Kidney epithelial cell (primary cell): ENCODE results near the gene WNT1. TPM values are rescaled to one million over a fixed set of nuclear protein-coding genes. Genes with fewer than 3 reads are reported as not detected.

ENCODE experiments used
- DNase-seq: peaks from one replicate; pipeline ENCODE4 v3.0.0-alpha.2; 2010; ENCODE audit warnings: low read depth
- H3K27me3 ChIP-seq: 2 replicates; pipeline ENCODE4 v1.6.0; 2011; ENCODE audit warnings: low read length; ENCODE audit not compliant: control insufficient read depth, insufficient read depth
- H3K36me3 ChIP-seq: 2 replicates; pipeline ENCODE4 v1.5.1; 2011; ENCODE audit warnings: low read length; ENCODE audit not compliant: control insufficient read depth, insufficient read depth
- H3K4me3 ChIP-seq: 2 replicates; pipeline ENCODE4 v1.5.1; 2011; ENCODE audit warnings: low read depth, mild to moderate bottlenecking, control low read depth, low read length
- total RNA-seq: library from RNA; depleted of rRNA; stranded (reverse); fragments of >200 nt; gene quantifications from 2 replicates; pipeline ENCODE4 v1.2.3, GENCODE V29; 2015
- TF ChIP-seq, protein P1 (sequence below): IDR thresholded peaks from 2 replicates; pipeline ENCODE4 v1.5.1; 2011; ENCODE audit warnings: mild to moderate bottlenecking, moderate library complexity, low read length, control low read depth, inconsistent platforms; ENCODE audit not compliant: insufficient read depth, poor library complexity, severe bottlenecking

WNT1 gene
- total RNA-seq = not detected in 2 replicates

DNA sequence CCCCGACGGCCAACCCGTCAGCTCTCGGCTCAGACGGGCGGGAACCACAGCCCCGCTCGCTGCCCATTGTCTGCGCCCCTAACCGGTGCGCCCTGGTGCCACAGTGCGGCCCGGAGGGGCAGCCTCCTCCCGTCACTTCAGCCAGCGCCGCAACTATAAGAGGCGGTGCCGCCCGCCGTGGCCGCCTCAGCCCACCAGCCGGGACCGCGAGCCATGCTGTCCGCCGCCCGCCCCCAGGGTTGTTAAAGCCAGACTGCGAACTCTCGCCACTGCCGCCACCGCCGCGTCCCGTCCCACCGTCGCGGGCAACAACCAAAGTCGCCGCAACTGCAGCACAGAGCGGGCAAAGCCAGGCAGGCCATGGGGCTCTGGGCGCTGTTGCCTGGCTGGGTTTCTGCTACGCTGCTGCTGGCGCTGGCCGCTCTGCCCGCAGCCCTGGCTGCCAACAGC lies at the start of gene WNT1:
TSS of gene WNT1 (plus strand) at position 32 of the 450 bp plus-strand sequence. CDS start at position 361, 329 bp downstream.
- Histone ChIP-seq H3K27me3 (peaks cover 85% of the 10 kb centered on the region), H3K36me3 (no peaks in the 10 kb centered on the region), H3K4me3 (no peak within 1 kb of the TSS)
- no peak for DNase-seq
- TF ChIP-seq, protein P1, sequence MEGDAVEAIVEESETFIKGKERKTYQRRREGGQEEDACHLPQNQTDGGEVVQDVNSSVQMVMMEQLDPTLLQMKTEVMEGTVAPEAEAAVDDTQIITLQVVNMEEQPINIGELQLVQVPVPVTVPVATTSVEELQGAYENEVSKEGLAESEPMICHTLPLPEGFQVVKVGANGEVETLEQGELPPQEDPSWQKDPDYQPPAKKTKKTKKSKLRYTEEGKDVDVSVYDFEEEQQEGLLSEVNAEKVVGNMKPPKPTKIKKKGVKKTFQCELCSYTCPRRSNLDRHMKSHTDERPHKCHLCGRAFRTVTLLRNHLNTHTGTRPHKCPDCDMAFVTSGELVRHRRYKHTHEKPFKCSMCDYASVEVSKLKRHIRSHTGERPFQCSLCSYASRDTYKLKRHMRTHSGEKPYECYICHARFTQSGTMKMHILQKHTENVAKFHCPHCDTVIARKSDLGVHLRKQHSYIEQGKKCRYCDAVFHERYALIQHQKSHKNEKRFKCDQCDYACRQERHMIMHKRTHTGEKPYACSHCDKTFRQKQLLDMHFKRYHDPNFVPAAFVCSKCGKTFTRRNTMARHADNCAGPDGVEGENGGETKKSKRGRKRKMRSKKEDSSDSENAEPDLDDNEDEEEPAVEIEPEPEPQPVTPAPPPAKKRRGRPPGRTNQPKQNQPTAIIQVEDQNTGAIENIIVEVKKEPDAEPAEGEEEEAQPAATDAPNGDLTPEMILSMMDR = no peak

DNA sequence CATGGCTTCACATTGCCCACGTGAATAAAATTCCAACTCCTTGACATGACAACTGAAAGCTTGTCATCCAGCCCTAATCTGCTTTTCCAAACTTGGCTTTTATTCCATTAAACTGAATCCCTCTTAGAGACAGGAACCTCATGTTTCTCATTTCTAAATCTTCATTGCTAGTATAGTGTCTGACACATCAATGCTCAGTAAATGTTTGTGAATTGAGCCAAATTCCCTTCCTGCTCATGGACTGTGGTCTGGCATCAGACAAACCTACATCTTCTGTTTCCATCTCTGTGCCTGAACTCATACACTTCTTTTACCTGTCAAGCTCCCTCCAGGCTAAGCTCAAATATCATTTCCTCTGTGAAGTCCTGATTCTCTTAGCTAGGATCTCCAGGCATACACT lies 48.6 kb upstream of the WNT1 start:
- TF ChIP-seq, protein P1 = no peak
- Histone ChIP-seq H3K27me3 (no peaks in the 10 kb centered on the region), H3K36me3 (peaks cover 3% of the 10 kb centered on the region), H3K4me3 (no peak overlapping the region)
- DNase-seq = no peak

DNA sequence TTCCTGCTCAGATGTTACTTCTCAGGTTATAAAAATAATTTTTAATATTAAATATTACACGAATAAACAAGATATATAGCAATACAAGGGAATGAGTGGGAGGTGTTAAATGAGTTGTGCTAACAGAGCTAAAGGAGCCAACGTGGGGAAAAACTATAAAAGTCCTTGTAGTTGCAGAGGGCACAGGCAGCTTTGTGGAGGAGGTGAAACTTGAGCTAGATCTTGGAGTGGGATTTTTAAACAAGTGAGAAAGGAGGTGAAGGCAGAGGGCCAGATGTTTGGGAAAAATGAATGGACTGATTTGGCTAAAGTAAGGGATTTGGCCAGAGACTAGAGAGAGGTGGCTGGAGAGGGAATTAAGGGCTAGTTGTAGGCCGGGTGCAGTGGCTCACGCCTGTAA lies 47.6 kb upstream of the WNT1 start:
- Histone ChIP-seq H3K36me3 (peaks cover 3% of the 10 kb centered on the region), H3K4me3 (no peak overlapping the region), H3K27me3 (no peaks in the 10 kb centered on the region)
- TF ChIP-seq, protein P1 = no peak
- no peak for DNase-seq

DNA sequence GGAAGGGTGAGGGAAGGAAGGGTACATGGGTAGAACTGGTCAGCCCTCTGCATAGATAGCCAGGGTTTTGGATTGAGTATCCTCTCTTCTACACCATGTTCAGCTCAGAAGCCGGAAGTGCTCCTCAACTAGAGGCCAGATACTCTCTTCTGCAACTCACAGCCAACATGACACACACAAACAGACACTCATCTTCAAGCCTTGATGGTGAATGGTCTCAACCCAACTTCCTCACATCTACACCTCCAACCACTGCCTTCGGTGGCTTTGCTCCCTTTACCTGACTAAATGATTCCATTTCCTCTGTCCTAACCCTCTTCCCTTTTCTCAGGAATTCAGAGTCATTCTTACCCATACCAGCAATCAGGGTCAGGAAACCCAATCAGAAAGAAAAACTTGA lies 45.2 kb upstream of the WNT1 start:
- DNase-seq = no peak
- Histone ChIP-seq H3K36me3 (peaks cover 4% of the 10 kb centered on the region), H3K27me3 (no peaks in the 10 kb centered on the region), H3K4me3 (no peak overlapping the region)
- TF ChIP-seq, protein P1 = no peak

- TF ChIP-seq, protein P1 = no peak
- Histone ChIP-seq H3K4me3 (no peak overlapping the region), H3K27me3 (no peaks in the 10 kb centered on the region), H3K36me3 (peaks cover 4% of the 10 kb centered on the region)
- no peak for DNase-seq
Measured at GRCh38 chr12:48933664-48934311, 44.3 kb upstream of the WNT1 start.

DNA sequence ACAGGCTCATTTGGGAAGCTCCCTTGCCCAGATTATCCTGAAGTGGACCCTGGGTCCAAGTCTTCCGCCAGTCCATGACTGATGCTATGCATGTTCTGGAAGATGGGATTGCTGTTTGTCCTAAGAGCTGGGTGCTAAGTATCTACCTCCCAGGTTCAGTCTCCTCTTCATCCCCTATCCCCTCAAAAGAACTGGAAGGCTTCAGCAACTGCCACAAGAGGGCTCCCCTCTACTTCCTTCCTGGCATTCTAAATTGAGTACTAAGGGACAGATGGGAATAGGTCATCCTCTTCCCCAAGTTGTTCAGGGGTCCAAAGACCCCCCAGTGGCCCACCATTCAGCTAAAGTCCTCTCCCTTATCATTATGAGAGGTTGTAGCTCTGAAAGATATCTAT lies 43.8 kb upstream of the WNT1 start:
- no peak for DNase-seq
- Histone ChIP-seq H3K27me3 (no peaks in the 10 kb centered on the region), H3K36me3 (peaks cover 4% of the 10 kb centered on the region), H3K4me3 (no peak overlapping the region)
- TF ChIP-seq, protein P1 = peak; percentile 34
